Body of pancreas (tissue), 4 donors: ENCODE results near the gene ITPK1. TPM values are rescaled to one million over a fixed set of nuclear protein-coding genes. Genes with fewer than 3 reads are reported as not detected.

ENCODE experiments used
- ATAC-seq: fragments of 150-250 bp; one replicate; pipeline ENCODE4 v1.9.1; 2016
- DNase-seq, 4 donors: peaks; one replicate each; pipeline ENCODE4 v3.0.0-alpha.2; 2019
- H3K27ac ChIP-seq, 4 donors: fragments of 200-600 bp; sonication (generic); 1 replicate in 3 of 4; 2 replicates in 1 of 4; pipeline versions ENCODE4 v1.5.1 to v1.6.1; 2016 to 2019; ENCODE audit warnings: mild to moderate bottlenecking in 1 of 4, mixed read lengths in 1 of 4, moderate library complexity in 1 of 4
- H3K27me3 ChIP-seq, 2 donors: fragments of 200-600 bp; sonication (generic); one replicate each; pipeline ENCODE4 v1.6.0; 2016; ENCODE audit warnings: mild to moderate bottlenecking in 1 of 2
- H3K36me3 ChIP-seq, 2 donors: fragments of 200-600 bp; sonication (generic); replicated peaks in 1 of 2; 2 replicates each; pipeline ENCODE4 v1.5.1; 2016; ENCODE audit warnings: low read depth in 2 of 2; ENCODE audit not compliant: insufficient read depth in 1 of 2
- H3K4me1 ChIP-seq: fragments of 200-600 bp; sonication (generic); one replicate; pipeline ENCODE4 v1.6.0; 2016
- H3K4me3 ChIP-seq, 2 donors: fragments of 200-600 bp; sonication (generic); 1 replicate in 1 of 2; 2 replicates in 1 of 2; pipeline ENCODE4 v1.5.1; 2016 to 2019
- H3K9me3 ChIP-seq, 3 donors: fragments of 200-600 bp; sonication (generic); 1 replicate in 2 of 3; 2 replicates in 1 of 3; pipeline ENCODE4 v1.5.1; 2016
- CTCF ChIP-seq, 7 experiments: fragments of 450-650 bp in 4 of 7; fragments of 200-600 bp in 3 of 7; sonication (generic) in 3 of 7; IDR thresholded peaks; one replicate each; pipeline ENCODE4 v1.5.1; 2016 to 2019; ENCODE audit warnings: antibody characterized with exemption in 7 of 7
- POLR2A ChIP-seq, 3 donors: fragments of 450-650 bp; IDR thresholded peaks; one replicate each; pipeline ENCODE4 v1.6.1; 2016; ENCODE audit warnings: antibody characterized with exemption in 3 of 3, mild to moderate bottlenecking in 2 of 3
- WGBS, 2 donors: methylation state at CpG; one replicate each; pipeline ENCODE4 v1.1.5; 2017; 5-methylcytosine and 5-hydroxymethylcytosine counted together
- intact Hi-C: fragments of 100-400 bp; cut with DNase I; formaldehyde crosslinking; loops from one replicate; pipeline ENCODE4 v1.15.1; 2023
- total RNA-seq, 2 donors: library from RNA; depleted of rRNA; stranded (reverse); fragments of >200 nt; gene quantifications; one replicate each; pipeline ENCODE4 v1.1.0, GENCODE V29; 2016

Gene ITPK1
- total RNA-seq, 2 donors from 2014 or later: 30.1 to 32.6 TPM

GRCh38 chr14:93039649-93040315 lies 75.9 kb downstream of the ITPK1 start:
- TF ChIP-seq CTCF (IDR thresholded peaks at IDR 0.05) (no peak), POLR2A (IDR thresholded peaks at IDR 0.05) (no peak)
- Histone ChIP-seq H3K27me3 (no peaks in the 10 kb centered on the region), H3K4me3 (no peak overlapping the region), H3K36me3 (no peaks in the 10 kb centered on the region), H3K4me1 (peaks cover 73% of the 10 kb centered on the region), H3K27ac (peak overlapping the region in 3 of 4 donors; percentile 12 to 55 (median 48)), H3K9me3 (no peaks in the 10 kb centered on the region)
- WGBS, 2 donors: 65 to 89% methylated on average over 11 of the region's 11 CpGs
- intact Hi-C loops: no loop called here
- ATAC-seq: no peak
- no peak for DNase-seq

GRCh38 chr14:93037351-93037750 lies 78.4 kb downstream of the ITPK1 start:
- DNase-seq: peak in 1 of 4 donors; percentile 37
- TF ChIP-seq CTCF (IDR thresholded peaks at IDR 0.05) (no peak), POLR2A (IDR thresholded peaks at IDR 0.05) (no peak)
- intact Hi-C loops: no loop called here
- H3K36me3 ChIP-seq: no peaks in the 10 kb centered on the region
- no peaks in the 10 kb centered on the region for H3K9me3 ChIP-seq
- WGBS, 2 donors: 56 to 74% methylated on average over 3 to 6 of the region's 6 CpGs
- H3K4me3 ChIP-seq: no peak overlapping the region
- H3K27me3 ChIP-seq: no peaks in the 10 kb centered on the region
- H3K4me1 ChIP-seq: peaks cover 63% of the 10 kb centered on the region
- H3K27ac ChIP-seq: peak overlapping the region; percentile 20 to 61 (median 43)
- no peak for ATAC-seq

- intact Hi-C loops: no loop called here
- Histone ChIP-seq H3K36me3 (no peaks in the 10 kb centered on the region), H3K4me1 (peaks cover 58% of the 10 kb centered on the region), H3K9me3 (no peaks in the 10 kb centered on the region), H3K27ac (peak overlapping the region; percentile 20 to 61 (median 43)), H3K4me3 (no peak overlapping the region), H3K27me3 (no peaks in the 10 kb centered on the region)
- 59 to 70% methylated on average over 12 of the region's 12 CpGs for WGBS, 2 donors
- ATAC-seq (peak; percentile 35), DNase-seq (no peak)
- TF ChIP-seq CTCF (IDR thresholded peaks at IDR 0.05): no peak
- TF ChIP-seq POLR2A (IDR thresholded peaks at IDR 0.05): no peak
These were observed 78.9 kb downstream of the ITPK1 start for GRCh38 chr14:93036652-93037345.

- ATAC-seq (peak; percentile 43), DNase-seq (peak in 1 of 4 donors; percentile 28)
- intact Hi-C loops: no loop called here
- Histone ChIP-seq H3K4me1 (peaks cover 51% of the 10 kb centered on the region), H3K36me3 (no peaks in the 10 kb centered on the region), H3K4me3 (no peak overlapping the region), H3K27ac (peak overlapping the region in 3 of 4 donors; percentile 29 to 61 (median 57)), H3K9me3 (no peaks in the 10 kb centered on the region), H3K27me3 (no peaks in the 10 kb centered on the region)
- 61 to 63% methylated on average over 20 to 22 of the region's 22 CpGs for WGBS, 2 donors
- TF ChIP-seq CTCF (IDR thresholded peaks at IDR 0.05) (no peak), POLR2A (IDR thresholded peaks at IDR 0.05) (no peak)
These were observed 79.6 kb downstream of the ITPK1 start for GRCh38 chr14:93035917-93036651.
